ACHN (cell line): ENCODE data around the gene VAMP3.

Experiments
- DNase-seq: peaks from one replicate; pipeline ENCODE4 v3.0.0-alpha.2; 2015
- in situ Hi-C: cut with HindIII; loops from 2 replicates; pipeline ENCODE4 v1.10.0; 2017; ENCODE audit warnings: low sequenced_read_pairs, low pct_ligation_motif_present, low pct_unique_long_range_greater_than_20kb

Gene VAMP3

DNA sequence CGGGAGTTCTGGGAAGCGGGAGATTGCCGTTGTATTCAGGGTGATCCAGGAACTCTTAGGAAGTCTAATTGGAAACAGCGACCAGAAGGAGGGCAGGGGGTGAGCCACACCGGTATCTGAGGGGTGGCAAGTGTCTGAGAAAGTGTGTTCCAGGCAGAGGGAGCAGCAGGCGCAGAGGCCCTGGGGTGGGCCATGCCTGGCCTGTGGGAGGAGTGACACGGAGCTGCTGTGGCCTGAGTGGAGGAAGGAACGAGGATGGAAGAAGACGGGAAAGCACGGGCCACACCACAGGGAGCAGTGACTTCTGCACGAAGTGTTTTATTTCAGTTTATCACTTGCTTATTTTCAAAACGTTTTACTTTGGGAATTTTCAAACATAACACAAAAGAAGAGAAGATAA lies 24.3 kb downstream of the VAMP3 start:
- no peak for DNase-seq
- in situ Hi-C loops, result no loop called here

GRCh38 chr1:7805460-7805859 lies 34.4 kb downstream of the VAMP3 start:
- in situ Hi-C loops, result no loop called here
- DNase-seq, result no peak

DNA sequence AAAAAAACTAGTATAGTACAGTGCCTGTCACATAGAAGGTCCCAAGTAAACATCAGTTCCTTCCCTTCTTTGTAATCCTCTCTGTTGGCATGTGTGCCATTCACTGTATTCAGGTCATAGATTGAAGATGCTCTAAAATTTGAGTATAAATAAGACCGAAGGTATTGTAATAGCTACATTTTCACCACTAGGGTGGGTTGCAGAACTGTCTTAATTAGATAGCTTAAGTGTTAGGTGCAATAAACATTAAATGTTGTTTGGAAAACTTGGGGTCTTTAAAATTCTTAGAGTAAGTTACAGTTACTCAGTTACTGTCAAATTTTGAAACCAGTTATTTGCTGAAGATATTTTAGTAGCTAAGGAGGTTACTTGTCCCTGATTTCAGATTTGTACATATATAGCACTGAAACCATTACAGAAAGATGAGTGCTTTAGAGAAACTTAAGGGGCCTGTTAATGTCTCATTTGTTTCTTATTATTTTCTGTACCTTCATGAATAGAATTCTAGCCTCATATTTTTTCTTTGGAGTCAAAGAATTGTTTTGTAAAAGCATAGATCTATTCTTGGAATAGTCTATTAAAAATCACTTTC lies 37.3 kb downstream of the VAMP3 start:
- DNase-seq, result peak; percentile 40
- in situ Hi-C loops, result no loop called here

DNA sequence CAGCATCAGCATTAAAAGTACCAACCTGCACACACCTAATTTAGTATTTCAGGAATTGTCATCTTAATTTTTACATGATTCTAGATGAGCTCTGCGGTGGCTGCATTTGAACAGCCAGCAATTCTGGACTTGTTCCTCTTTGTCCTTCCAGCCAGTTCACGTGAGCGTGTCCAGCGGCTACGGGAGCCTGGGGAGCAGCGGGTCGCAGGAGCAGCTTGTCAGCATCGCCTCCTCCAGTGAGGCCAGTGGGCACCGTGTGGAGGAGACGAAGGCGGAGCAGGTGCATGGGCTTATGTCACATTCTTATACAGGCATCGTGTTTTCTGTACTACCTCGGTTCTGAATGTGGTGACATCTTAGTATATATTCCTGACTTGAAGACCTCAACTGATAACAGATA lies 38.6 kb downstream of the VAMP3 start:
- DNase-seq, result no peak
- in situ Hi-C loops, result no loop called here

DNA sequence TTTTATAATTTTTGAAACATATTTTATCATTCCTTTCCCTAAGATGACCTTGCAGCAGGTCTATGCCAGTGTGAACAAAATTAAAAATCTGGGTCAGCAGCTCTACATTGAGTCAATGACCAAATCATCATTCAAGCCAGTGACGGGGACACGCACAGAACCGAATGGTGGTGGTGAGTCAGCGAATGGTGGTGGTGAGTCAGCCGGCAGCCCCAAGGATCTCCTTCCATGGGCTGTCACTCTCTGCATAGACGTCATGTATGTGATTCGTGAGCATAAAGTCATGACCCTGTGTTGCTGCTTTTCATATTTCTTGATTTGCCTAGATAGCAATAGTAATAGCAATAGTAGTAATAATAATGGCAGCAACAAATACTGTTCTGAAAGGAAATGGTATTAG lies 39.3 kb downstream of the VAMP3 start:
- in situ Hi-C loops, result no loop called here
- DNase-seq, result peak; percentile 70

- in situ Hi-C loops, result no loop called here
- DNase-seq, result no peak
Observed at GRCh38 chr1:7811476-7811875, 40.4 kb downstream of the VAMP3 start.

- no peak for DNase-seq
- in situ Hi-C loops, result no loop called here
Observed at GRCh38 chr1:7813677-7814373, 42.7 kb downstream of the VAMP3 start.

DNA sequence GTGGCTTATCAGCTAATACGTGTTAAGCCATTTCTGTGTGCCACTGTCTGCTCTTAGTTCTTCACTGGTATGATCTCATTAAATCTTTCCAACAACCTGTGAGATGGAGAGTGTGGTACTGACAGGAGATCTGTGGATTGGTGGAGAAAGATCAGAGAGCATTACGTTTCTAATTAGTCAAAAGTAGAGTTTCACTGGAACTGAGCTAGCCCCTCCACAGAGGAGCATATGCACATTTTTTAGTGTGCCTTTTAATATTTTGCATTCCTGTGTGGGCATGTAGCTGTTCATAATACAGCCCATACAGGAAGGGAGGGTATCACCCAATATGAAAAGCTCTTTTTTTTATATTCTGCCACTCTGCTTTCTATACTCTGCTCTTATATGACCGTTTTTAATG lies 50.2 kb downstream of the VAMP3 start:
- DNase-seq, result no peak
- in situ Hi-C loops, result no loop called here

GRCh38 chr1:7824701-7825100 lies 53.6 kb downstream of the VAMP3 start:
- in situ Hi-C loops, result no loop called here
- DNase-seq, result no peak

- in situ Hi-C loops, result no loop called here
- no peak for DNase-seq
Observed at GRCh38 chr1:7826363-7826762, 55.3 kb downstream of the VAMP3 start.

- in situ Hi-C loops, result no loop called here
- no peak for DNase-seq
Observed at GRCh38 chr1:7827126-7827955, 56.2 kb downstream of the VAMP3 start.
